GM18868 (cell line): ENCODE data around the gene TMEM170A.
"Not testable (repeated sequence)": the region's sequence is repeated elsewhere in the genome, so short reads cannot be mapped to it uniquely, and the experiment has no call there.

Experiments used
- ATAC-seq: cut with Tn5 transposase; IDR thresholded peaks from one replicate; pipeline ENCODE4 v1.9.1; 2021; ENCODE audit warnings: mild to moderate bottlenecking, moderate library complexity; ENCODE audit not compliant: unreplicated experiment

Gene TMEM170A, protein sequence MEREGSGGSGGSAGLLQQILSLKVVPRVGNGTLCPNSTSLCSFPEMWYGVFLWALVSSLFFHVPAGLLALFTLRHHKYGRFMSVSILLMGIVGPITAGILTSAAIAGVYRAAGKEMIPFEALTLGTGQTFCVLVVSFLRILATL

DNA sequence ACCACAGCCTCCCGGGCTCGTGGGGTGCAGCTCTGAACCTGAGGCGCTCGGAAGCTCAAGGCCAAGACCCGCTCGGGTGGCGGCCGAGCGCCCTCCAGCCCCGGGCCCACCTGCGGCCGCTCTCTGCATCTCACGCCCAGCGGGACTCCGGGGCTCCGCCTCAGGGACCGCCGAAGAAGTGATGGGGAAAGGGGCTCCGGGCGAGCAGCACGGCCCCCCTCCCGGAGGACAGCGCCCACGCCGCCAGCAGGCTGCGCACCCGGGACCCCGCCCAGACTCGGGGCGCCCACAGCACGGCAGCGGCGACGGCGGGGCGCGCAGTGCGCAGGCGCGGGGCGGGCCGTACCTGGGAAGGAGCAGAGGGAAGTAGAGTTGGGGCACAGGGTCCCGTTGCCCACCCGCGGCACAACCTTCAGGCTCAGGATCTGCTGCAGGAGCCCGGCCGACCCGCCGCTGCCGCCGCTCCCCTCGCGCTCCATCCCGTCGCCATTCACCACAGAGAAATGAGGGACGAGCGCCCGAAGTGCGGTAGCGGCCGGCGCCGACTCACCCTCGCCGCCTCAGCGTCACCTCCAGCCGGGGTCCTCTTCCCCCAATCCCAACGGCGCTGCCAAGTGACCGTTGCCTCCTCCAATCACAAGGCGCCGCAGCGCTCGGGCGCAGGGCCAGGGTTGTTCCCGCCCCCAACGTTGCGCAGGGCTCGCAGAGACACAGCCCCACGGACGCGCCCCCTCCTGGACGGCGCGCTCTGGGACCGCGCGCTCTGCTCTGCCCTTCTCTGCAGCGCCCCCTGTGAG, at the start of gene TMEM170A:
TSS of gene TMEM170A (minus strand) at position 568 of the 797 bp plus-strand sequence. CDS start at position 479, 89 bp downstream.
- peak; percentile 89 for ATAC-seq

GRCh38 chr16:75506574-75506973, 42.1 kb upstream of the TMEM170A start:
- no peak for ATAC-seq

GRCh38 chr16:75506107-75506506, 41.6 kb upstream of the TMEM170A start:
- ATAC-seq, result no peak

GRCh38 chr16:75503801-75504200, 39.3 kb upstream of the TMEM170A start:
- ATAC-seq, result no peak

DNA sequence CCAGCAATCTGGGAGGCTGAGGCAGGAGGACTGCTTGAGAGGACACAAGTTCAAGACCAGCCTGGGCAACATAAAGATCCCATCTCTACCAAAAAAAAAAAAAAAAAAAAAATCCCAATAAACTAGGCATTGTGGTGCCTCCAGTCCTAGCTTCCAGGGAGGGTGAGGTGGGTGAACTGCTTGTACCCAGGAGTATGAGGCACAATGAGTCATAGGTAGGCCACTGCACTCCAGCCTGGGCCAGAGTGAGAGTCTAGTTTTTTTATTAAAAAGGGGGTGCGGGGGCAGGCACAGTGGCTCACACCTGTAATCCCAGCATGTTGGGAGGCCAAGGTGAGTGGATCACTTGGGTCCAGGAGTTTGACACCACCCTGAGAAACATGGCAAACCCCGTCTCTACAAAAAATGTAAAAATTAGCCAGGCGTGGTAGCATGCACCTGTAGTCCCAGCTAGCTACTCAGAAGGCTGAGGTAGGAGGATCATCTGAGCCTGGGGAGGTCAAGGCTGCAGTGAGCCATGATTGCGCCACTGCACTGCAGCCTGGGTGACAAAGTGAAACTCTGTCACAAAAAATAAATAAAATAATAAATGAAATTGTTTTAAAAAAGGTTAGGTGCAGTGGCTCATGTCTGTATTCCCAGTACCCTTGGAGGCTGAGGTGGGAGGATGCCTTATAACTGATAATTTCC, 38.6 kb upstream of the TMEM170A start:
- no peak for ATAC-seq

DNA sequence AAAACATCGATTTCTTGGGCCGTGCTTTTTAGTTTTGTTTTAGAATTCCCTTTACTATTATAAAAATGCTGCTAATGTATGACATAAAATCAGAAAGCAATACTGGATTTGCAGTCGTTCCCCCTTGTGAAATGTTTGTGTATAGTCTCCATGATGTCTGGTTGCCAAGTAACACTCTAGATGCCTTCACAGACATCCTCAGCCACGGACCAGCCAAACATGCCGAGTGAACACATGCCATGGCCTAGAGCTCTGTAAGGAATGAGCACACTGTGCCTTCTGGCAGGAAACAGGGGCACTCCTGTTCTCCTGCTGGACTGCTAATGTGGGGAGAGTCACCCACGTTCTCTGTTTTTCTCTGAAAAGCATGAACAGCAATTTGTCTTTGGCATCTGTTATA, 37.3 kb upstream of the TMEM170A start:
- not testable (repeated sequence) for ATAC-seq

GRCh38 chr16:75501359-75501758, 36.9 kb upstream of the TMEM170A start:
- no peak for ATAC-seq

DNA sequence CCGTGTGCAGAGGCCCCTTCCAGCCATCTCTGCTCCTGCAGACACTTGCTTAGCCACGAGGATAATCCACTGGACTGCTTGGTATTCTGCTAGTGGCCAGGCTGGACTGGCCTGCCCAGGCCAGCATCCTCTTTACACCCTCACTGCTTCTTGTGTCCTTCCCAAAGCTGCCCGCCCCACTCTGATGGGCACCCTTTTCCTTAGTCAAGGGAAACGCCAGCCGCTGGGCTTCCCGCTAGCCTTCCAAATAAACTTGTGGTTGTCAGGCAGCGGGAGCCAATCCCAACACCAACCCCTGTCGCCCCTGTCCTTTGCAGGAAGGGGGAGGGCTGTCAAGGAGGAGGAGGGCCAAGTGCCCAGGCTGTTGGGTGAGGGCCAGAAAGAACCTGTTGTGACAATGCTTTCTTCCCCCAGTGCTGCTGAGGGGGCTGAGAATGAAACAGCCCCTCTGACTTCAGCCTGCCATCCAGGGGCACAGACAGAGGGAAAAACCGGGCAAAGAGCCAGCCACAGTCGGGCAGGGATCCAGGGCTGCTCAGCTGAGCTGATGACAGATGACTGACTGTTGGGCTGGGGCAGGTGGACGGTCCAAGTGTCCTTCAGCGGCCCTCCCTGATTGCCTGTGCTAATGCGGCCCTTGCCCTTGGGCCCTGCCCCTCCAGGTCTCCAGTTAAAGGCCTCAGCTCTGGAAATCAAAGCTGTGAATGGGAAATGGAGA, 34.3 kb upstream of the TMEM170A start:
- not testable (repeated sequence) for ATAC-seq

- ATAC-seq, result no peak
Measured at GRCh38 chr16:75497558-75497957, 33.1 kb upstream of the TMEM170A start.

DNA sequence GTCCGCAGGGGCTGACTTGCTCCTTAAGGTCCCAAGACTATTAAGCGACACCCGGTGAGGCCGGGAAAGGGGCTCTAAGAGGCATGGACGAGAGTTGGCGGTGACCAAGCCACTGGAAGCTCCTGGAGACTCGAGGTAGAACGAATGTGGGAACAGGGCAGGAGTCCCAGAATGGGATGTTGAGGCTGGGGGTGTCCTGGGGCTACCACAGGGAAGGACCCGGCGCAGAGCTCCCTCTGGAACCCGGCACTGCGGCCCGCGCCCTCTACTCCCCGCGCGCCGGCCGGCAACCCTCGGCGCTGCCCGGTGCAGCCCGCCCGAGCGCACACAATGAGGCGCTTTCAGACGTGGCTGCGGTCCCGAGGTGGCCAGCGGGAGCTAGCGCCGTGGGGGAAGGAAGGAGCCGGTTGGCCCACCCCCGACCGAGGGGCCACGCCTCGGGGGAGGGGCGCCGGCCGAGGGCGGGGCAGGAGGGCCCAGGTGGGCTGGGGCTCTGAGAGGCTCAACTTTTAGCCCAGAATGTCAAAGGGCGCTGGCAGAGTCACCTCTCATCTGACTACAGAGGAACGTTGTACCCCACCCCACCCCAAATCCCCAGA, 30.7 kb upstream of the TMEM170A start, which contains the start of gene CHST6:
TSS of gene CHST6 (minus strand) at position 366 of the 599 bp plus-strand sequence. CDS start 15,613 bp downstream, outside the sequence.
- peak; percentile 77 for ATAC-seq

DNA sequence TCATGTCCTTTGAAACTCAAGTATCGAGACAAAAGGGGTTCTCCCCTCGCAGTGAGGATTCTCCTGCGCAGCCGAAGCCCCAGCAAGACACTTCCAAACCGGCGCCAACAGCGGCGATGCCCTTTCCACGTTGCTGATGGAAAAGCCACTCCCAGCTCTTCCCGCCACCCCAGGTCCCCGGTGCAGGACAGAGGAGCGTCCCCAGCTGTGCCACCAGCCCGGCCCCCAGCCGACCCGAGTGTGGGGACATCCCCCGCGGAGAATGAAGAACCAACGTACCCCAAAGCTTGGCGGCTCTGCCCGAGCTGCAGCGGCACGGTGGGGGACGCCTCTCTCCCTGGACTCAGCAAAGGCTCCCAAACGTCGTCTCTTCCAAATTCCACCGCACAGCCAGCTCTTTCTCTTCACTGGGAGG, 30.2 kb upstream of the TMEM170A start:
- ATAC-seq, result no peak

- ATAC-seq, result no peak
Measured at GRCh38 chr16:75494184-75494583, 29.7 kb upstream of the TMEM170A start.

GRCh38 chr16:75491876-75492275, 27.4 kb upstream of the TMEM170A start:
- peak; percentile 32 for ATAC-seq

GRCh38 chr16:75488322-75488721, 23.8 kb upstream of the TMEM170A start:
- ATAC-seq, result no peak

GRCh38 chr16:75486676-75487313, 22.3 kb upstream of the TMEM170A start:
- ATAC-seq, result peak; percentile 74

GRCh38 chr16:75486014-75486675, 21.7 kb upstream of the TMEM170A start:
- ATAC-seq, result no peak

GRCh38 chr16:75485230-75486013, 20.9 kb upstream of the TMEM170A start:
- ATAC-seq, result peak; percentile 41

- no peak for ATAC-seq
Measured at GRCh38 chr16:75483222-75483621, 18.7 kb upstream of the TMEM170A start.
